ENCODE results near the gene KLF6.

The KLF6 gene

DNA sequence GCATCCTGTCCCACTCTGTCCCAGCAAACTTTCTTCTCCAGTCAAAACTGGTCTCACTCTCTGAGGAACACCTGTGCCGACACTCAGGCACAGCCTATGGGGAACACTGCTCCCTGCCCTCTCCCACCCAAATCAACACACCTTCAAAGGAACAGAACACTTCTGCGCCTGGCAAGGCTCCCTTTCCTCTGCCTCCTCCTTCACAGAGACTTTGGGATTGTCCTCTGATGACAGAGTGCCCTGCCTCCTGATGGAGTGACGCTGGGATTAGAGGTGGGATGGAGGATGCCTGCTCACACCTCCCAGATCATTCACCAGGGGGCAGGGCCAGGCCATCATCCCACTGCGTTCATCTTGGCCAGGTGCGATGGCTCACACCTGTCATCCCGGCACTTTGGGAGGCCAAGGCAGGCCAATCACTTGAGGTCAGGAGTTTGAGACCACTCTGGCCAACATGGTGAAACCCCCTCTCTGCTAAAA lies 26.5 kb downstream of the KLF6 start:
- no peak overlapping the region for H3K27ac ChIP-seq
- TF ChIP-seq ZFX (IDR thresholded peaks at IDR 0.05) = no peak
- TF ChIP-seq, protein P1, sequence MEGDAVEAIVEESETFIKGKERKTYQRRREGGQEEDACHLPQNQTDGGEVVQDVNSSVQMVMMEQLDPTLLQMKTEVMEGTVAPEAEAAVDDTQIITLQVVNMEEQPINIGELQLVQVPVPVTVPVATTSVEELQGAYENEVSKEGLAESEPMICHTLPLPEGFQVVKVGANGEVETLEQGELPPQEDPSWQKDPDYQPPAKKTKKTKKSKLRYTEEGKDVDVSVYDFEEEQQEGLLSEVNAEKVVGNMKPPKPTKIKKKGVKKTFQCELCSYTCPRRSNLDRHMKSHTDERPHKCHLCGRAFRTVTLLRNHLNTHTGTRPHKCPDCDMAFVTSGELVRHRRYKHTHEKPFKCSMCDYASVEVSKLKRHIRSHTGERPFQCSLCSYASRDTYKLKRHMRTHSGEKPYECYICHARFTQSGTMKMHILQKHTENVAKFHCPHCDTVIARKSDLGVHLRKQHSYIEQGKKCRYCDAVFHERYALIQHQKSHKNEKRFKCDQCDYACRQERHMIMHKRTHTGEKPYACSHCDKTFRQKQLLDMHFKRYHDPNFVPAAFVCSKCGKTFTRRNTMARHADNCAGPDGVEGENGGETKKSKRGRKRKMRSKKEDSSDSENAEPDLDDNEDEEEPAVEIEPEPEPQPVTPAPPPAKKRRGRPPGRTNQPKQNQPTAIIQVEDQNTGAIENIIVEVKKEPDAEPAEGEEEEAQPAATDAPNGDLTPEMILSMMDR (conservative IDR thresholded peaks at IDR 0.05) = no peak

DNA sequence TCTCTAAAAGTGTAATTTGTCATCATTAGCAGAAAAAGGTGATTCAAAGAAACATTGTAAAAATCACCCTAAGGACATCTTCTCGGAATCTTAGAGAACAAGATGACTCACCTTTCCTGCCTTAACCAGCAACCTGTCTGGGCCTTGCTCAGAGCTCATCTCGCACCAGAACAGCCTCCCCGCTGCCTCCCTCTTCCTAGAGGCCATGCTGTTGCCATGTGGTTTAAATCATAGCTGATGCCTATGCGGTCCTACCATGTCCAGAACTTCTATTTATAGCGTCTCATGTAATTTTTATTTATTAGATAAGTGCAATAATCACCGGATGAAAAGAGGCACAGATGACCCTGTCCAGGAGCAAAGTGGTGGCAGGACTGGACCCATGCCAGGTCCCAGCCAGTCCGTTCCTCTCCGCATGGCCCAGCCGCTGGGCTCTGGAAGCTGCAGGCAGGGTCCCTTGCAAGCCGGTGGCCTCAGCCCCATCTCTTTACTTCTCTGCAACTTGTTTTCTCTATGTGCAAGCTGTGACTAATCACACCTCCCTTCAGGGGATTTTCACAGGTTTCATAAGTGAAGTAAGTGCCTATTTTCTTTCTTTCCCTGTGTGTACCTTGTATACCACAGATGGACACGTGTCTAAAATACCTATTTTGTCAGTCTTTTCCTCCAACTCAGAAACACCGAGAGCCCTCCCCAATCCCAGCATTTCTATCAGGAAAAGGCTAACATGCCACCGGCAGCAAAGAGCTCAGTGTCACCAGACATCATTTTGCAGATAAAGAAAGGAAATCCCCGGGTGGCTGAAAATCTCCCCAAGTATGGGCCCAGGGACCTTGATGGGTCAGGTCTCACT lies 27.1 kb downstream of the KLF6 start:
- H3K27ac ChIP-seq = no peak overlapping the region
- no peak for TF ChIP-seq ZFX (IDR thresholded peaks at IDR 0.05)
- TF ChIP-seq, protein P1 (conservative IDR thresholded peaks at IDR 0.05) = no peak

DNA sequence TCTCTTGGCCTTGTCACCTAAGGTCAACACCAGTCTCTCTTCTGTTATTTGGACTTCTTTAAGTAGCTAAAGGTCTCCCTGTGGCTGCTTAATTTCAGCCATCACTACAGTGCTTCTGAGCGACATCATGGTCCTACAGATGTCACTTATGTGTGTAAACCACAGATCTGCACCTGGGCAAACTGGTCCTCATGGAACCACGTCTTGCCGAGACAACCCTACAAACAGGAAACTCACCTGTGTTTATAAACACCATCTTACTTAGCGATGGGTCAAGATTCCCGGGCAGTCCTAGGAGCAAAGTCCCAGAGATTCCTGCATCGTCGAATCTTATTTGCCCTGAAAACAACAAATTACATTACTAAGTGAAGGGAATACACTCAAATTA lies 27.8 kb downstream of the KLF6 start:
- TF ChIP-seq, protein P1 (conservative IDR thresholded peaks at IDR 0.05) = no peak
- TF ChIP-seq ZFX (IDR thresholded peaks at IDR 0.05) = no peak
- H3K27ac ChIP-seq = no peak overlapping the region

DNA sequence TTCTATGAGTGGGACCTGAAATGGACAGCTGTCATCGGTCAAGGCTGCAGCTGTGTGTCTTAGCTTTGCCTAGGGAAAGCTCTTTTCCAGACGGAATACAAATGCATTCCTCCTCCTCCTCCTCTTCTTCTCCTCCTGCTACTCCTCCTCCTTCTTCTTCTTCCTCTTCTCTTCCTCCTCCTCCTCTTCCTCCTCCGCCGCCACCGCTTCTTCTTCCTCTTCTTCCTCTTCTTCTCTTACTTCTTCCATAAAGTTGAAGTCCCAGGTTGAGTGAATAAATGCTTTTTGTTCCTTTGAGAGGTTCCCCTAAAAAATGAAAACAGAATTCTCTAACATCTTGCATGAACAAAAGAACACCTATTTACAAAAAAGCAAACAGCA lies 28.7 kb downstream of the KLF6 start:
- TF ChIP-seq, protein P1 (conservative IDR thresholded peaks at IDR 0.05) = no peak
- no peak for TF ChIP-seq ZFX (IDR thresholded peaks at IDR 0.05)
- no peak overlapping the region for H3K27ac ChIP-seq

DNA sequence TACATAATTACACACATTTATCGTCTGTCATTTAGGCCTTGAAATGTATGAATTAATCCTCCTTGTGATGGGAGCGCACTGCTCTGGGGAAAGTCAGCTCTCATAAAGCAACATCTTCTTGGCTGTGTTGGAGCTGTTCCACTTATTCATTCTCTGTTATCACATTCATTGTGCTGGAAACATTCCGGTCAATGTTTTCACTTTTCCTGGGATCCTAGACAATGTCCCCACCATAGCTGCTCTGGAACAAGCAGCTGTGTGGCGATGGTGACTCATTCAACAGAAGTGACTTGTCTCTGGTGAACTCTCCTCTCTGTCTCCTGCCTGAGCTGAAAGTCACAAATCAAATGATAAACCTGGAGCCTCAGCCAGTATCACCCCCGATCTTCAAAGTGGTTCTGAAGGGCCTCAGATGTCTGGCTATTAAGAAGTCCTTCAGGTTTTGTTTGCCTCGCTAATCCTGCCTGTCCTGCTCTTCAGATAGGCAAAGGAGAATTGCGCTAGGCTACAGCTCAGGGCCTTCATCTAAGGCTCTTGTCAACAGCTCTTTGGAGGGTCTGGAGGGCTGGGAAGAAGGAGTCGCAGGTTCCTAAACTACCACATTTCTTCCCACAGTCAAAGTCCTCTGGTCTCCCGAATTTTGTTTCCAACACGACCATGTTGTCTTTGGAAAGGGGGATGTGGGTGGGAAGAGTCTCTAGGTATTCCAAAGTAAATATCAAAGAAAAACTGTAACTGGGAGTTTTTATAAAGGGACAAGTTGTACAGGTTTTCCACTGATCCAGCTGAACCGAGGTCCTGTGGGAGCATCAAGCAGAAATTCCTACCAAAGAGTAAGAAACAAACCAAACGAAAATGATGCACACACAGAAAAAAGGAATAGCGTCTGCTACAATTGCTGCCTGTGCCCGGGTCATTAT lies 29.3 kb downstream of the KLF6 start:
- TF ChIP-seq, protein P1 (conservative IDR thresholded peaks at IDR 0.05) = no peak
- no peak for TF ChIP-seq ZFX (IDR thresholded peaks at IDR 0.05)
- no peak overlapping the region for H3K27ac ChIP-seq

DNA sequence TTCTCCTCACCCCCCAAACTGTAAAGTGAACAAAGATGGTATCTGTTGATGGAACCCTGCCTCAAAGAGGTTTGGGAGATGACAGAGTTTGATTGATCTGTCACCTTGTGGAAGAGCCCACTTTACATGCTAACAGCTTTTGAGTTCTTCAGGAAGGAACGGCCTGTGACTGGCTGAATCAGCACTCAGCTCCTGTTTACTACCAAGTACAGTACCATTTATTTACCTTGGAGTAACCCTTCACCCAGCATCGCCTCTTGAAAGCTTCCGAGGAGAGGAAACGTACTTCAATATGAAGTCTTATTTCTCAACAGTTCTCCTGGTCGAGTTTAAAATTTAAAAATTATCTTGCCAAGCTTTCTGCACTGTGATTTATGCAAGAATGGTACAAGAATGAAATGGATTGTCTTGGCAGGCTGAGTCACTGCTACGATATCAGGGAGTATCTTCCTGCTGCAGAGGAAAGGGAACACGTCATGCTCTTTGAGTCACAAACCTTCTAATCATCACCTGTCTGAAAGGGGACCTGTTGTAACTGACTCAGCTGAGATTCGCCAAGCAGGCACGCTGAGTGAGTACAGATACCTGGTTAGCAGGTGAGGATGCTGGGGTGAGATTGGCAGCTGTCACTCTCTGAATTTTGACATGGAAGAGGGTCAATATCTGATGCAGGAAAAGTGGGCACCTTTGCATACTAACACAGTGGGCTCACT lies 30.1 kb downstream of the KLF6 start:
- TF ChIP-seq, protein P1 (conservative IDR thresholded peaks at IDR 0.05) = no peak
- TF ChIP-seq ZFX (IDR thresholded peaks at IDR 0.05) = no peak
- H3K27ac ChIP-seq = no peak overlapping the region
